ENCODE measurements around the gene ACSL5. TPM values are rescaled to one million over a fixed set of nuclear protein-coding genes. Genes with fewer than 3 reads are reported as not detected.

ACSL5 gene
- total RNA-seq (2022; extraction: Qiagen RNA extraction; ENCODE audit: low read depth) = 0.14 to 0.32 TPM (median 0.24 TPM) in 4 of 5 replicates, not detected in the other

GRCh38 chr10:112373912-112374338 is at the start of gene ACSL5:
ACSL5 (plus strand) TSS chr10:112374116; CDS start chr10:112394947, 20,831 bp downstream.

GRCh38 chr10:112446855-112447619 is 73.1 kb downstream of the ACSL5 start, which contains the start of the genes VTI1A and ZDHHC6:
VTI1A (plus strand) TSS chr10:112447215; CDS start chr10:112447374, 159 bp downstream.
ZDHHC6 (minus strand) TSS chr10:112446914; CDS start chr10:112445436, 1,478 bp downstream.

Other genes with a start within 250 kb of the ACSL5 start
- 3.8 to 6.9 TPM (median 6.8 TPM) in 5 replicates for gene GPAM, start 190.4 kb upstream of the ACSL5 start, total RNA-seq (2022; extraction: Qiagen RNA extraction; ENCODE audit: low read depth)
- not detected in 5 replicates for gene TECTB, start 90.7 kb upstream of the ACSL5 start, total RNA-seq (2022; extraction: Qiagen RNA extraction; ENCODE audit: low read depth)
- 20.4 to 31.6 TPM (median 27.6 TPM) in 5 replicates for gene ZDHHC6, start 72.8 kb downstream of the ACSL5 start, total RNA-seq (2022; extraction: Qiagen RNA extraction; ENCODE audit: low read depth)
- gene VTI1A, start 73.1 kb downstream of the ACSL5 start, total RNA-seq (2022; extraction: Qiagen RNA extraction; ENCODE audit: low read depth) = 12.6 to 15.8 TPM (median 13.0 TPM) in 5 replicates